SK-N-SH treated with all-trans-retinoic acid at 6 μM for 48 hours (cell line): ENCODE measurements around the gene C18orf32.

Experiments
- CREB5 ChIP-seq: fragments of 250-450 bp; sonication (Bioruptor Pico); IDR thresholded peaks from 2 replicates; pipeline ENCODE4 v1.5.1; 2020; ENCODE audit warnings: low read depth, mild to moderate bottlenecking, moderate library complexity
- GLIS3 ChIP-seq: fragments of 250-450 bp; sonication (Bioruptor Pico); IDR thresholded peaks from 2 replicates; pipeline ENCODE4 v1.5.0; 2020; ENCODE audit warnings: mild to moderate bottlenecking, moderate library complexity
- TOX ChIP-seq: fragments of 250-450 bp; sonication (Bioruptor Pico); IDR thresholded peaks from 2 replicates; pipeline ENCODE4 v1.8.0; 2021; ENCODE audit warnings: mild to moderate bottlenecking, moderate library complexity, borderline replicate concordance
- ZC3H10 ChIP-seq: fragments of 250-450 bp; sonication (Bioruptor Pico); IDR thresholded peaks from 2 replicates; pipeline ENCODE4 v1.5.1; 2021; ENCODE audit warnings: mild to moderate bottlenecking, moderate library complexity
- TF ChIP-seq, protein P1 (sequence below): fragments of 250-450 bp; sonication (Bioruptor Pico); IDR thresholded peaks from 2 replicates; pipeline ENCODE4 v1.8.0; 2020; ENCODE audit warnings: mild to moderate bottlenecking, moderate library complexity, borderline replicate concordance

DNA sequence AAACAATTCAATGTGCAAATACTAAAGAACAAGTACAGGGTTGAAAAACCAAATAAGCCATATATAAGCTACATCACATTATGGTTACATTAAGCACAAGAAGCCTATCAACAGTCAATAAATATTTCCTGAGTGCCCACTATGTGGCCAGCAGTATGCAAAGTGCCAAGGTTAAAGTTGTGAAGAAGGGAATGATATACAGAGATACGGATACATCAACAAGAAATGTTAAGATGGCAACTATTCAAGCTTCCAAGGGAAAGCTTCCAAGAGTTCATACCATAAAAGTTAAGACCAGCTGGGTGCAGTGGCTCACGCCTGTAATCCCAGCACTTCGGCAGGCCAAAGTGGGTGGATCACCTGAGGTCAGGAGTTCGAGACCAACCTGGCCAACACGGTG is 40.6 kb downstream of the C18orf32 start:
- no peak for TF ChIP-seq CREB5
- TF ChIP-seq, protein P1, sequence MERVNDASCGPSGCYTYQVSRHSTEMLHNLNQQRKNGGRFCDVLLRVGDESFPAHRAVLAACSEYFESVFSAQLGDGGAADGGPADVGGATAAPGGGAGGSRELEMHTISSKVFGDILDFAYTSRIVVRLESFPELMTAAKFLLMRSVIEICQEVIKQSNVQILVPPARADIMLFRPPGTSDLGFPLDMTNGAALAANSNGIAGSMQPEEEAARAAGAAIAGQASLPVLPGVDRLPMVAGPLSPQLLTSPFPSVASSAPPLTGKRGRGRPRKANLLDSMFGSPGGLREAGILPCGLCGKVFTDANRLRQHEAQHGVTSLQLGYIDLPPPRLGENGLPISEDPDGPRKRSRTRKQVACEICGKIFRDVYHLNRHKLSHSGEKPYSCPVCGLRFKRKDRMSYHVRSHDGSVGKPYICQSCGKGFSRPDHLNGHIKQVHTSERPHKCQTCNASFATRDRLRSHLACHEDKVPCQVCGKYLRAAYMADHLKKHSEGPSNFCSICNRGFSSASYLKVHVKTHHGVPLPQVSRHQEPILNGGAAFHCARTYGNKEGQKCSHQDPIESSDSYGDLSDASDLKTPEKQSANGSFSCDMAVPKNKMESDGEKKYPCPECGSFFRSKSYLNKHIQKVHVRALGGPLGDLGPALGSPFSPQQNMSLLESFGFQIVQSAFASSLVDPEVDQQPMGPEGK, result no peak
- TF ChIP-seq GLIS3 (CRISPR knock-in tag), result no peak
- TF ChIP-seq TOX, result no peak
- TF ChIP-seq ZC3H10 (CRISPR knock-in tag), result no peak
